ENCODE data around the gene IRAK1. TPM values are rescaled to one million over a fixed set of nuclear protein-coding genes. Genes with fewer than 3 reads are reported as not detected.

The IRAK1 gene
- total RNA-seq, 1 experiment from 2014 or later, result 432 TPM

DNA sequence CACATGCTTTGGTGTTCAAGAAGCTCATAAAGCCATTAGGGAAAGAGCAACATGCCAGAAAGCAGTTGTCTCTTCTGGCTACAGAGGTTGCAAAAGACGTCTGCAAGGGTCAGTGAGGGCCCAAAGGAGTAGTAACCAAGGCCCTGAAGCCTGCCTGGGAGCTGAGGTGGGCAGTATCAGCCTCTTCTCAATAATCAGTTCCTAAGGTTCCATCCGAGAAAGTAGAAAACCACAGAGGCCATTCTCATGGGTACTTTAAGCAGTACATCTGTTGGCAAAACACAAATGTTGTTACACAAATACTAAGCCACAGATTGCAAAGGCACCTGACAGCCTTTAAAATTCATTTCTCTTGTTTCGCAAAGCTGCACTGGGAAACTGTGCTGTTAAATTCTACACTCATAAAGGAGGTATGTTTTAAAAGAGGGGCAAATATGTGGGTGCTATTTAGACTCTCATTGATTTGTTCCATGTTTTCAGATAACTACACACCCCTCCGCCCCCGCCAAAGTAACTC is 40.1 kb upstream of the IRAK1 start:
- Histone ChIP-seq H3K4me3 (ENCODE audit: low read depth in 2 of 2, low read length in 2 of 2) (no peak overlapping the region), H3K9me3 (ENCODE audit: control insufficient read depth, insufficient read depth, low read depth, low read length) (no peaks in the 10 kb centered on the region), H3K27me3 (ENCODE audit: control insufficient read depth, insufficient read depth, low read length) (no peaks in the 10 kb centered on the region), H3K36me3 (ENCODE audit: control insufficient read depth, insufficient read depth, low read length) (no peaks in the 10 kb centered on the region), H3K4me1 (ENCODE audit: control insufficient read depth, insufficient read depth, low read length) (peaks cover 15% of the 10 kb centered on the region; the same call in 1 of the 2 replicates), H3K27ac (ENCODE audit: low read length) (no peak overlapping the region)
- BruUV-seq (replicated peaks), result no TSS peak
- DNase-seq (ENCODE audit: low read depth, low spot score), result no peak
- in situ Hi-C loops (cut with HindIII; ENCODE audit: low pct_unique_long_range_greater_than_20kb, low sequenced_read_pairs) (no loop called here), intact Hi-C loops (cut with micrococcal nuclease; ENCODE audit: unreplicated experiment) (no loop called here)
- TF ChIP-seq SIN3A (IDR thresholded peaks at IDR 0.05; ENCODE audit: borderline replicate concordance, insufficient read depth, low read depth, low read length) (no peak), POLR2AphosphoS5 (IDR thresholded peaks at IDR 0.05; ENCODE audit: low read depth, low read length) (no peak), TCF7L2 (IDR thresholded peaks at IDR 0.05; ENCODE audit: low read depth, low read length) (no peak)
- TF ChIP-seq, protein P1, sequence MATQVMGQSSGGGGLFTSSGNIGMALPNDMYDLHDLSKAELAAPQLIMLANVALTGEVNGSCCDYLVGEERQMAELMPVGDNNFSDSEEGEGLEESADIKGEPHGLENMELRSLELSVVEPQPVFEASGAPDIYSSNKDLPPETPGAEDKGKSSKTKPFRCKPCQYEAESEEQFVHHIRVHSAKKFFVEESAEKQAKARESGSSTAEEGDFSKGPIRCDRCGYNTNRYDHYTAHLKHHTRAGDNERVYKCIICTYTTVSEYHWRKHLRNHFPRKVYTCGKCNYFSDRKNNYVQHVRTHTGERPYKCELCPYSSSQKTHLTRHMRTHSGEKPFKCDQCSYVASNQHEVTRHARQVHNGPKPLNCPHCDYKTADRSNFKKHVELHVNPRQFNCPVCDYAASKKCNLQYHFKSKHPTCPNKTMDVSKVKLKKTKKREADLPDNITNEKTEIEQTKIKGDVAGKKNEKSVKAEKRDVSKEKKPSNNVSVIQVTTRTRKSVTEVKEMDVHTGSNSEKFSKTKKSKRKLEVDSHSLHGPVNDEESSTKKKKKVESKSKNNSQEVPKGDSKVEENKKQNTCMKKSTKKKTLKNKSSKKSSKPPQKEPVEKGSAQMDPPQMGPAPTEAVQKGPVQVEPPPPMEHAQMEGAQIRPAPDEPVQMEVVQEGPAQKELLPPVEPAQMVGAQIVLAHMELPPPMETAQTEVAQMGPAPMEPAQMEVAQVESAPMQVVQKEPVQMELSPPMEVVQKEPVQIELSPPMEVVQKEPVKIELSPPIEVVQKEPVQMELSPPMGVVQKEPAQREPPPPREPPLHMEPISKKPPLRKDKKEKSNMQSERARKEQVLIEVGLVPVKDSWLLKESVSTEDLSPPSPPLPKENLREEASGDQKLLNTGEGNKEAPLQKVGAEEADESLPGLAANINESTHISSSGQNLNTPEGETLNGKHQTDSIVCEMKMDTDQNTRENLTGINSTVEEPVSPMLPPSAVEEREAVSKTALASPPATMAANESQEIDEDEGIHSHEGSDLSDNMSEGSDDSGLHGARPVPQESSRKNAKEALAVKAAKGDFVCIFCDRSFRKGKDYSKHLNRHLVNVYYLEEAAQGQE (IDR thresholded peaks at IDR 0.05; ENCODE audit: insufficient read depth in 1 of 2, low read depth in 2 of 2, low read length in 1 of 2), result no peak
- TF ChIP-seq, protein P2, sequence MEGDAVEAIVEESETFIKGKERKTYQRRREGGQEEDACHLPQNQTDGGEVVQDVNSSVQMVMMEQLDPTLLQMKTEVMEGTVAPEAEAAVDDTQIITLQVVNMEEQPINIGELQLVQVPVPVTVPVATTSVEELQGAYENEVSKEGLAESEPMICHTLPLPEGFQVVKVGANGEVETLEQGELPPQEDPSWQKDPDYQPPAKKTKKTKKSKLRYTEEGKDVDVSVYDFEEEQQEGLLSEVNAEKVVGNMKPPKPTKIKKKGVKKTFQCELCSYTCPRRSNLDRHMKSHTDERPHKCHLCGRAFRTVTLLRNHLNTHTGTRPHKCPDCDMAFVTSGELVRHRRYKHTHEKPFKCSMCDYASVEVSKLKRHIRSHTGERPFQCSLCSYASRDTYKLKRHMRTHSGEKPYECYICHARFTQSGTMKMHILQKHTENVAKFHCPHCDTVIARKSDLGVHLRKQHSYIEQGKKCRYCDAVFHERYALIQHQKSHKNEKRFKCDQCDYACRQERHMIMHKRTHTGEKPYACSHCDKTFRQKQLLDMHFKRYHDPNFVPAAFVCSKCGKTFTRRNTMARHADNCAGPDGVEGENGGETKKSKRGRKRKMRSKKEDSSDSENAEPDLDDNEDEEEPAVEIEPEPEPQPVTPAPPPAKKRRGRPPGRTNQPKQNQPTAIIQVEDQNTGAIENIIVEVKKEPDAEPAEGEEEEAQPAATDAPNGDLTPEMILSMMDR (IDR thresholded peaks at IDR 0.05), result no peak
- CTCF ChIA-PET, result no interaction called here
- no peak for ATAC-seq
- POLR2A ChIA-PET, result no interaction called here

DNA sequence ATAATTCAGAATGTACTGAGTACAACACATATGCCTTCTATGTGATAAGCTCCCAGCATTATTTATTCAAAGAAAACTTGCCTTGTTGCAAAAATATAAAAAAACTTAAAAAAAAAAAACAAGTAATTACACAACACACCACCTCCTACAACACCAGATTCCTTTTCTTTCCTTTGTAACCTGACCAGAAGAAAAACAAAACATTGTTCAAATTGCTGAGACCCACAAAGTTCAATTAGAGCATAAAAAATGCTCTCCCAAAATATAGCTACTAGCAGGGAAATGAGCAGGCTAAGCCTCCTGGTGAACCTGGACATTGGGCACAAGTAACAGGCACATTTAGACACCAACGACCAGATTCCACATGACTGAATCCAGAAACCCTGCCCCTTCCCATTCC is 39.5 kb upstream of the IRAK1 start:
- Histone ChIP-seq H3K4me3 (ENCODE audit: low read depth in 2 of 2, low read length in 2 of 2) (no peak overlapping the region), H3K27me3 (ENCODE audit: control insufficient read depth, insufficient read depth, low read length) (no peaks in the 10 kb centered on the region), H3K9me3 (ENCODE audit: control insufficient read depth, insufficient read depth, low read depth, low read length) (no peaks in the 10 kb centered on the region), H3K27ac (ENCODE audit: low read length) (no peak overlapping the region), H3K4me1 (ENCODE audit: control insufficient read depth, insufficient read depth, low read length) (peaks cover 15% of the 10 kb centered on the region; the same call in 1 of the 2 replicates), H3K36me3 (ENCODE audit: control insufficient read depth, insufficient read depth, low read length) (no peaks in the 10 kb centered on the region)
- TF ChIP-seq, protein P2 (IDR thresholded peaks at IDR 0.05), result no peak
- TF ChIP-seq, protein P1 (IDR thresholded peaks at IDR 0.05; ENCODE audit: insufficient read depth in 1 of 2, low read depth in 2 of 2, low read length in 1 of 2), result no peak
- no peak for TF ChIP-seq SIN3A (IDR thresholded peaks at IDR 0.05; ENCODE audit: borderline replicate concordance, insufficient read depth, low read depth, low read length)
- TF ChIP-seq POLR2AphosphoS5 (IDR thresholded peaks at IDR 0.05; ENCODE audit: low read depth, low read length), result no peak
- TF ChIP-seq TCF7L2 (IDR thresholded peaks at IDR 0.05; ENCODE audit: low read depth, low read length), result no peak
- DNase-seq (ENCODE audit: low read depth, low spot score) (no peak), ATAC-seq (no peak)
- intact Hi-C loops (cut with micrococcal nuclease; ENCODE audit: unreplicated experiment), result no loop called here
- ChIA-PET CTCF (no interaction called here), POLR2A (no interaction called here)
- no TSS peak for BruUV-seq (replicated peaks)
- in situ Hi-C loops (cut with HindIII; ENCODE audit: low pct_unique_long_range_greater_than_20kb, low sequenced_read_pairs), result no loop called here

Measured in Panc1 (cell line).